Endothelial cell of umbilical vein (primary cell): ENCODE measurements around the gene ABL1.

Experiments
- EZH2 ChIP-seq: IDR thresholded peaks from 2 replicates; pipeline ENCODE4 v1.6.1; 2012; ENCODE audit warnings: borderline replicate concordance, low read depth, mild to moderate bottlenecking, moderate library complexity, low read length, inconsistent platforms; ENCODE audit not compliant: severe bottlenecking
- GATA2 ChIP-seq: IDR thresholded peaks from 2 replicates; pipeline ENCODE4 v1.7.0; 2011; ENCODE audit warnings: low read depth, mild to moderate bottlenecking, moderate library complexity, mixed read lengths, low read length; ENCODE audit not compliant: insufficient read length, insufficient read depth
- JUN ChIP-seq: IDR thresholded peaks from 2 replicates; pipeline ENCODE4 v1.6.1; 2011; ENCODE audit warnings: borderline replicate concordance, low read depth; ENCODE audit not compliant: insufficient read length, insufficient read depth
- MYC ChIP-seq: IDR thresholded peaks from one replicate; pipeline ENCODE4 v1.6.1; 2011; ENCODE audit warnings: mild to moderate bottlenecking, low read depth, low read length
- POLR2A ChIP-seq: IDR thresholded peaks from 2 replicates; pipeline ENCODE4 v1.6.1; 2012; ENCODE audit warnings: low read depth, mild to moderate bottlenecking, control low read depth, low read length
- POLR2AphosphoS5 ChIP-seq: IDR thresholded peaks from 2 replicates; pipeline ENCODE4 v1.6.1; 2012; ENCODE audit warnings: low read depth, mild to moderate bottlenecking, control low read depth, low read length, moderate library complexity; ENCODE audit not compliant: insufficient read depth
- TF ChIP-seq, protein P1 (sequence below), 2 donors: IDR thresholded peaks; 1 replicate in 1 of 2; 2 replicates in 1 of 2; pipeline ENCODE4 v1.5.1; 2011; ENCODE audit warnings: low read length in 2 of 2, mild to moderate bottlenecking in 2 of 2, moderate library complexity in 2 of 2, control low read depth in 1 of 2, inconsistent platforms in 1 of 2, low read depth in 1 of 2; ENCODE audit not compliant: insufficient read depth in 1 of 2; ENCODE audit errors: extremely low read depth in 1 of 2

DNA sequence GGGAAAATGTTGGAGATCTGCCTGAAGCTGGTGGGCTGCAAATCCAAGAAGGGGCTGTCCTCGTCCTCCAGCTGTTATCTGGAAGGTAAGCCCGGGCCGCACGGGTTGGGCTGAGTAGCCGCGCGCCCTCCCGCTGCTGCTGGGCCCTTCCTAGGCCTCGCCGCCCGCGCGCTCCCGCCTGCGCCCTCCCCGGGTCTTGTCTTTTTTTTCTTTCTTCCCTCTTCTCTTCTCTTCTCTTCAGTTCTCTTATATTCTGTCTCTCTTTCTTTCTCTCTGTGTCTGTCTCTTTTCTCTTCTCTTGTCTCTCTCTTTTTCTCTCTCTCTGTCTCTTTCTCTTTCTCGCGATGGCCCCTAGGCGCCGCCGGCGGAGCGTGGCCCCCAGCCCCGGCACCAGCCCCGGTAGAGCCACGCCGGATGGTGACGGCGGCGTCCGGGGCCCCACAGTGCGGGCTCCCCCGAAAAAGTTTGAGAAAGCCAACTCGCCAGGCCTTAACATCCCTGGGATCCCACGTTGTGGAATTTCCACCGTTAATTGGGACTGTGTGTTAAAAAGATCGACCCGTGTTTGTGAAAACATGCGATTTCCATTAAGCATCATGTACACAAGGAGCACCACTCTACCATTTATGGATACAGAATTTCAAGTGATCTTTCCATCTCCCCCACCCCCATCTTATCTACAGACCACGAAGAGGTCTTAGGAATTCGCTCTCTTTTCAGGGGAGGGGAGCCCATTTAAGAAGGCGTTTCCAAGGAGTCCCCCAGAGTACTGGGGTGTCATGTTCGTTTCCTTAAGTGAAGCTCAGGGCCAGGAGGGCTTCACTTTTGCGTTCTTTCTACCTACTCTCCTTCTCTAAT, 616 bp downstream of the ABL1 start:
- no peak for TF ChIP-seq POLR2AphosphoS5
- TF ChIP-seq EZH2 = no peak
- TF ChIP-seq POLR2A = no peak
- TF ChIP-seq, protein P1, sequence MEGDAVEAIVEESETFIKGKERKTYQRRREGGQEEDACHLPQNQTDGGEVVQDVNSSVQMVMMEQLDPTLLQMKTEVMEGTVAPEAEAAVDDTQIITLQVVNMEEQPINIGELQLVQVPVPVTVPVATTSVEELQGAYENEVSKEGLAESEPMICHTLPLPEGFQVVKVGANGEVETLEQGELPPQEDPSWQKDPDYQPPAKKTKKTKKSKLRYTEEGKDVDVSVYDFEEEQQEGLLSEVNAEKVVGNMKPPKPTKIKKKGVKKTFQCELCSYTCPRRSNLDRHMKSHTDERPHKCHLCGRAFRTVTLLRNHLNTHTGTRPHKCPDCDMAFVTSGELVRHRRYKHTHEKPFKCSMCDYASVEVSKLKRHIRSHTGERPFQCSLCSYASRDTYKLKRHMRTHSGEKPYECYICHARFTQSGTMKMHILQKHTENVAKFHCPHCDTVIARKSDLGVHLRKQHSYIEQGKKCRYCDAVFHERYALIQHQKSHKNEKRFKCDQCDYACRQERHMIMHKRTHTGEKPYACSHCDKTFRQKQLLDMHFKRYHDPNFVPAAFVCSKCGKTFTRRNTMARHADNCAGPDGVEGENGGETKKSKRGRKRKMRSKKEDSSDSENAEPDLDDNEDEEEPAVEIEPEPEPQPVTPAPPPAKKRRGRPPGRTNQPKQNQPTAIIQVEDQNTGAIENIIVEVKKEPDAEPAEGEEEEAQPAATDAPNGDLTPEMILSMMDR (IDR thresholded peaks at IDR 0.05; ENCODE audit: extremely low read depth in 1 of 2, insufficient read depth in 1 of 2, low read depth in 1 of 2, low read length in 2 of 2) = peak in 1 of 2 donors; percentile 2
- no peak for TF ChIP-seq JUN
- no peak for TF ChIP-seq GATA2
- TF ChIP-seq MYC = no peak
